Measurements from ENCODE around the gene CIT. TPM values are rescaled to one million over a fixed set of nuclear protein-coding genes. Genes with fewer than 3 reads are reported as not detected.
A peak's percentile ranks its signal among the peaks of the same experiment; 100 is the strongest.

Gene CIT
- total and polyA plus RNA-seq, 9 of the 15 experiments (the other 6 are each of a cell fraction or from before 2014, with no cell fraction given) = 1.1 to 46.7 (median 21.3) TPM

GRCh38 chr12:119840582-119840981 lies 36.5 kb downstream of the CIT start:
- H3K4me2 ChIP-seq (ENCODE audit: insufficient read depth, low read length) = no peak overlapping the region
- no peaks in the 10 kb centered on the region for H3K9me1 ChIP-seq (ENCODE audit: control insufficient read depth, insufficient read depth, low read length)
- no peak overlapping the region for H3K4me3 ChIP-seq
- intact Hi-C loops (cut with micrococcal nuclease) = no loop called here
- peaks cover 0 to 4% of the 10 kb centered on the region in 2 experiments; a peak in 1 of 5 replicates for H3K4me1 ChIP-seq (replicated peaks in 1 of 2; ENCODE audit: control insufficient read depth in 2 of 2, insufficient read depth in 2 of 2, low read length in 2 of 2)
- no peak for ATAC-seq
- no peaks in the 10 kb centered on the region for H4K20me1 ChIP-seq (replicated peaks; ENCODE audit: control insufficient read depth, insufficient read depth, low read length)
- 83% methylated on average over 3 of the region's 3 CpGs for WGBS (ENCODE audit: insufficient coverage, low coverage, missing lambda C conversion rate)
- no peak overlapping the region for H2AFZ ChIP-seq (ENCODE audit: low read depth, low read length)
- H3K27me3 ChIP-seq (ENCODE audit: control insufficient read depth in 2 of 2, insufficient read depth in 2 of 2, low read length in 2 of 2) = no peaks in the 10 kb centered on the region
- in situ Hi-C loops (cut with MboI) = no loop called here
- POLR2A ChIA-PET = interaction anchor here (0.8 kb wide), 1 partner anchor 62 kb away, joined by 3 read pairs; no protein-coding TSS in a partner anchor
- no peak for FAIRE-seq
- CTCF ChIA-PET (ENCODE audit: low intra/inter-chr PET ratio) = no interaction called here
- H3K9ac ChIP-seq (ENCODE audit: insufficient read depth in 1 of 2, low read depth in 2 of 2, low read length in 2 of 2) = no peak overlapping the region
- H3K36me3 ChIP-seq (ENCODE audit: control insufficient read depth, insufficient read depth, low read length) = peaks cover 58% of the 10 kb centered on the region
- DNase-seq (ENCODE audit: extremely low read depth in 1 of 4, low spot score in 3 of 4) = no peak
- no peaks in the 10 kb centered on the region for H3K79me2 ChIP-seq (ENCODE audit: control insufficient read depth, insufficient read depth, low read length)
- TSS peak; percentile 17 for BruUV-seq (replicated peaks)
- H3K27ac ChIP-seq (ENCODE audit: extremely low read depth, low read depth, low read length) = no peak overlapping the region
- H3K9me3 ChIP-seq (replicated peaks; ENCODE audit: control insufficient read depth, insufficient read depth, low read depth, low read length) = 0 out of 2 replicates have a peak, but pooled peaks cover 3% of the 10 kb centered on the region
- TF ChIP-seq SMARCA5 (IDR thresholded peaks at IDR 0.05) = no peak
- no peak for TF ChIP-seq ZNF140 (CRISPR knock-in tag; IDR thresholded peaks at IDR 0.05)
- TF ChIP-seq POU5F1 (IDR thresholded peaks at IDR 0.05; ENCODE audit: borderline replicate concordance, low read depth, low read length, partially characterized antibody) = no peak
- TF ChIP-seq ARNT (IDR thresholded peaks at IDR 0.05) = no peak
- TF ChIP-seq ZNF583 (CRISPR knock-in tag; IDR thresholded peaks at IDR 0.05) = no peak
- no peak for TF ChIP-seq CEBPB (tag; IDR thresholded peaks at IDR 0.05)
- TF ChIP-seq FOXA3 (CRISPR knock-in tag; conservative IDR thresholded peaks at IDR 0.05 in 1 of 2, IDR thresholded peaks at IDR 0.05 in 1 of 2) = peak; percentile 75 to 89
- TF ChIP-seq NKRF (IDR thresholded peaks at IDR 0.05; ENCODE audit: borderline replicate concordance) = no peak
- TF ChIP-seq MXI1 (IDR thresholded peaks at IDR 0.05; ENCODE audit: low read depth, low read length) = no peak
- no peak for TF ChIP-seq DDX20 (tag; IDR thresholded peaks at IDR 0.05; ENCODE audit: low read depth)
- no peak for TF ChIP-seq TFAM (CRISPR knock-in tag; conservative IDR thresholded peaks at IDR 0.05)
- peak; percentile 48 to 55; a peak in 3 of 4 replicates for TF ChIP-seq MNT (conservative IDR thresholded peaks at IDR 0.05)
- no peak for TF ChIP-seq DIDO1 (tag; IDR thresholded peaks at IDR 0.05; ENCODE audit: low read depth)
- TF ChIP-seq ZSCAN32 (CRISPR knock-in tag; IDR thresholded peaks at IDR 0.05) = no peak
- TF ChIP-seq JUNB (CRISPR knock-in tag; conservative IDR thresholded peaks at IDR 0.05) = no peak
- peak; percentile 39 for TF ChIP-seq TAL1 (IDR thresholded peaks at IDR 0.05)
- no peak for TF ChIP-seq HMBOX1 (IDR thresholded peaks at IDR 0.05)
- TF ChIP-seq ARID1B (IDR thresholded peaks at IDR 0.05) = peak; percentile 35; the same call in 1 of the 2 replicates
- no peak for TF ChIP-seq ZNF133 (CRISPR knock-in tag; IDR thresholded peaks at IDR 0.05)
- TF ChIP-seq TEAD4 (IDR thresholded peaks at IDR 0.05; ENCODE audit: low read length) = 0 out of 2 replicates have a peak, but pooled peaks have one; percentile 8
- TF ChIP-seq TEAD4 (CRISPR knock-in tag; IDR thresholded peaks at IDR 0.05; ENCODE audit: borderline replicate concordance) = no peak
- TF ChIP-seq MEF2A (IDR thresholded peaks at IDR 0.05; ENCODE audit: control insufficient read depth, low read depth, low read length) = no peak

Data from K562 (cell line).